NCI-H524 treated with DMSO at 0.1 percent for 48 hours (cell line): Measurements from ENCODE around the gene TLE1.

ENCODE experiments used
- DNase-seq: peaks from one replicate; lab custom pipeline; 2025; lab: John Stamatoyannopoulos, UW

The TLE1 gene

DNA sequence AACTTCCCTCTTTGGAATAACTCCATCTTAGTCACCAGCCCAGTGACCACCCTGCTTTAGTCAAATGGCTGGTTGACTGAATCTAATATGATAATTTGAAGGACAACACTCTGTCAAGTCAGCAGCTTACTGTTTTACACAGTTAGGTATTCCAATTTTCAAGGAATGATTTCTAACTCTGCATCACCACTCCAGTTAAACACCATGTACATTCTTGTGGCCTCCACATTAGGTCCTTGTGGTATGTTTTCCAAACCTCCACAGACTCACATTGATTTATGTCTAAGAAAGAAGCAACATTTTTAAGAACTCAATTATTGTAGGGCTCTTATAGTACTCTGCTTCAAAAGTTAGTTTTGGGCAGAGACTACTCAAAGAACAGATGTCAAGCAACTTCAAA lies 110.7 kb downstream of the TLE1 start:
- DNase-seq = no peak

GRCh38 chr9:81575956-81576355 lies 113.4 kb downstream of the TLE1 start:
- DNase-seq = no peak

DNA sequence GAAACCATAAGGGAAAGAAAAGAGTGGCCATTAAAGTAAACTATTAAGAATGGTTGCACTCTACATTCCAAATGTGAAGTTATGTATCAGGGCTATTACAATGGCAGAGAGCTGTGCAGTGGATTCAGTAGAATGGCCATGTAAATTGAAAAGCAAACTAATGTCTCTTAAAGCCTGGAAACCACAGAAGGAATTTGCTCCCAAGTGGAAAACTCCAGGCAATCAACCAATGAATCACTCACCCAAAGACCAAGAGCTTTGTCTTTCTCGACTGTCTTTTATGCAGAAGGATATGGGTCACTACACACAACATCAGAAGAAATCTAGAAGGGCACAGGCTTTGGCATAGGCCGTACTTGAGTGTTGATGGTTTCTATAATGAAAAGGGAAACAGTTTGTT lies 114.9 kb downstream of the TLE1 start:
- DNase-seq = no peak

- DNase-seq = no peak
Measured at GRCh38 chr9:81573415-81574321, 115.7 kb downstream of the TLE1 start.

DNA sequence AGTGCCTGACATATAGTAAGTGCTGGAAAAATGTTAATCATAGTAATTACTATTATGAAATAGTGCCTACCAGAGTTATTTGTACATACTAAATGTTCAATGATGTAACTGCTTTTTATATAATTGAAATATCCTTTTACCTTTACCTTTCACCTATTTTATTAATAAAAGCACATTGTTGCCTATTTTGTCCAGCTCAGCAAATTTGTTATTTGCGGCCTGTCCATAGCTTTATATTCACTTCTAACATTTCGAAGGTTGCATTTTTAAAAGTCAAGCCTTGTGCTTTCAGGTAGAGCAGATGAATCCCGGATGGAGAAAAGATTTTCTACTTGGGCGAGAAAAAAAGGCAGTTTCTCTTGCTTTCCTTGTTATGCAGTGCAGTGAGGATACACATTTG lies 119.3 kb downstream of the TLE1 start:
- no peak for DNase-seq

DNA sequence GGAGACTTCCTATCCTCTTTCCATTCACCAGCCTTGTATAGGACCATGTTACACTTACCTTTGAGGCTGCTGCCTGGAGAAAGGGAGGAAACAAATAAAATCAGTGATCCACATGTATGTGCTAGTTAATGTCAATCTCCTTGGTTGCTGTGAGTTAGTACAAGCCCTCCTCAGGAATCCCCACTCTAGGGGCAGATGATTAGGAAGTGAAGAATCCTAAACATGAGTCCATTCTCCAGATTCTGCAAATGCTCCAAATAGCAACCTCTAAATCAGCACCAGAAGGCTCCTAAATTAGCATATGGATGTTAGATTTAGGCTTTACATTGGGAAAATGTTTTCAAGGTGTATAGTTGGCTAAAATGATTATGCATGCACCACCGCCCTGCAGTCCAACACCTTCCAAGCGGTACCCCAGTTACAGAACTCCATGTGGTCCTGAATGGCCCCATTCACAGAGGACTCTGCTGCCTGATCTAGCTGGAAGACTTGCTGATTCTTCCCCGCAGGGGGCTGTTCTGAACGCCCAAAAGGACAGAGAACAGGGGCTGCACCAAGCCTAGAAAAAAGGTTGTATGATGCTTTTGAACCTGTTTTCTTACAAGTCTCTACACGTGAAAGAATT lies 123.2 kb downstream of the TLE1 start:
- DNase-seq = no peak

GRCh38 chr9:81565609-81566008 lies 123.7 kb downstream of the TLE1 start:
- DNase-seq = no peak

DNA sequence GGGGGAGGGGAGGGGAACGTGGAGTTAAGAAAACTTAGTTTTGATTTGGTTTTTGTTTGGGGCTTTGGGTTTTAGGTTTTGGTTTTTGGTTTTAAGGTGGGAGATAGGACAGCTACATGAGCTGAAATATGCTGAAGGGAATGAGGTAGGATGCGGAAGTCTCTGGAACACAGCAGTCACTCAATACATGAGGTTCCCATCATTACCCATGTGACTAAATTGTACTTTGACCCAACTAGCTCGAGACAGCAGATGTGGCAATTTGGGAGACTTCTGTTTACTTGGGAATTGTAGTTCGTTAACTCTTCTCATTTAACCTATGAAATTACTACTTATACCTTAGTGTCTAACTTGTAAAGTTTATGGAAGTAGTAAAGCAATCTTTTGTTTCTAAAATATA lies 124.2 kb downstream of the TLE1 start:
- DNase-seq = no peak

GRCh38 chr9:81564632-81565031 lies 124.7 kb downstream of the TLE1 start:
- DNase-seq = no peak

- no peak for DNase-seq
Measured at GRCh38 chr9:81563739-81564138, 125.6 kb downstream of the TLE1 start.

DNA sequence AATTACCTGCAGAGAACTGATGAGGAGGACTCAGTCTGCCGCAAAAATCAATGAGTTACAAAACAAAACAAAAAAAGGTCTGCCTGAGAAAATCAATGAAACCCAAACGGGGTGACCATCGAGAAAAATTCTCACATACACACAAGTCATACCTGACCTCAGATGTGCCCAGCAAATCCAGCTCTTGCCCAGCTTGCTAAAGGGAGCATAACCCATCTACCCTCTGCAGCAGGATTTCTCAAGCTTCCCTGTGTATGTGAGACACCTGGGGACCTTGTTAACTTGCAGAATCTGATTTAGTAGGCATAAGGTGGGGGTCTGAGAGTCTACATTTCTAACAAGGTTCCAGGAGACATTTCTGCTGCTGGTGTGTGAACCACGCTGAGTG lies 126.3 kb downstream of the TLE1 start:
- no peak for DNase-seq

- DNase-seq = no peak
Measured at GRCh38 chr9:81562231-81563019, 126.9 kb downstream of the TLE1 start.

DNA sequence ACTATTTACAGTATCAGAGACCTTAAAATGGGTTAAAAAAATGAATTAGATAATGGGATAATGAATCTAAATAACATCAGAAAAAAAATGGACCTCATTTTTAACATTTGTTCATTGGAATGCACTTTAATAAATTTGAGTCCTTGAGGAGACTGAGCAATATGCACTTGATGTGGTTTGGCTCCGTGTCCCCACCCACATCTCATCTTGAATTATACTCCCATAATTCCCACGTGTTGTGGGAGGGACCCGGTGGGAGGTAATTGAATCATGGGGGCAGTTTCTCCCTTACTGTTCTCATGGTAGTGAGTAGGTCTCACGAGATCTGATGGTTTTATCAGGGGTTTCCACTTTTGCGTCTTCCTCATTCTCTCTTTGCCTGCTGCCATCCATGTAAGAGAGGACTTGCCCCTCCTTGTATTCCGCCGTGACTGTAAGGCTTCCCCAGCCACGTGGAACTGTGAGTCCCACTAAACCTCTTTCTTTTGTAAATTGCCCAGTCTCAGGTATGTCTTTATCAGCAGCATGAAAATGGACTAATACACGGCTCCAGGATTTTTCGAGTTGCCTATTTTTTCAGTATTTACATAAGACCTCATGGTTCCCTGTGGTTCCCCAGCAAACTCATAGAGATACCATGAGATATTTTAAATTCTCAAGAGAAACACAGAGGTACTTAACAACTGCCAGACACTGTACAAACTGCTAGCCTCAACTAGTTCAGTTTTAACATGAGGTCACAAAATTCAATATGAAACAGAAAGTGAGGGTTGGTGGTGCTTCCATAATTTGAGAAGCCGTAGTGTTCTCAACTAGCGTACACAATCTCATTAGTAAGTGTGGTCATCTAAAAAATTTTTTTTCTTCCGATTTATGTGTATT lies 128.3 kb downstream of the TLE1 start:
- no peak for DNase-seq

- no peak for DNase-seq
Measured at GRCh38 chr9:81559709-81560108, 129.6 kb downstream of the TLE1 start.

DNA sequence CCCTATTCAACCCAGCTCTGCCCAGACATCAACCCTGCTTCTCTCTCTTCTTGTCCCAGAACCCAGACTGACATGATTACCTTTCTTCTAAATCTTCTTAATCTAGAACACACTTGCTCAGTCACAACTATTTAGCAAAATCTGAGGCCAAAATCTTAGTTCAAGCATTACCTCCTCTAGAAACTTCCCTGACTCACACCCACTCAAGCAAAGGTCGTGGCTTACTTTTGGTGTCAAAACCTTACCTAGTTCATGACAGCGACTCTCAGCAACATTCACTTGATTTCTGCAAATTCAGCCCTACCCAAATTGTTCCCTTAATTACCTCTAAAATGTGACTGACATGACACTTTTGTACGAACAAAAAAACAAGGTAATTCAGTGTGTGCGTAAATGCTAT lies 130.2 kb downstream of the TLE1 start:
- DNase-seq = no peak

GRCh38 chr9:81558091-81558830 lies 131.1 kb downstream of the TLE1 start:
- peak; percentile 81 for DNase-seq

GRCh38 chr9:81557452-81558090 lies 131.8 kb downstream of the TLE1 start:
- no peak for DNase-seq

DNA sequence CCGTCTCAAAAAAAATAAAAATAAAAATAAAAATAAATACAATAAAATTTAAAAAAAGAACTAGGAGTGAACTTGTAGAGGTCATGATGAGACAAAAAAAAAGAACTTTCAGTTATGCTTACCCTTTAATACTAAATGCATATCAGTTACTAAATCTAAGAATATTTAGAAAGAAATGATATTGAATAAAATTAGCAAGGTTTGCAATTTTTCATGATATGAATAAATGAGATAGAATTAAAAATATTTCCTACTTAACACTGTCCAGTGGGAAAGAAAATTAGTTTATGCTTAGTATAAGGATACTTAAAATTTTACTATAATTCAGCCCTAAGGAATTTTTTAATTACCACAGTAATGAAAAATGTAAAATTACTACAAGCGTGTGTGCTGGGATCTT lies 132.4 kb downstream of the TLE1 start:
- DNase-seq = no peak

DNA sequence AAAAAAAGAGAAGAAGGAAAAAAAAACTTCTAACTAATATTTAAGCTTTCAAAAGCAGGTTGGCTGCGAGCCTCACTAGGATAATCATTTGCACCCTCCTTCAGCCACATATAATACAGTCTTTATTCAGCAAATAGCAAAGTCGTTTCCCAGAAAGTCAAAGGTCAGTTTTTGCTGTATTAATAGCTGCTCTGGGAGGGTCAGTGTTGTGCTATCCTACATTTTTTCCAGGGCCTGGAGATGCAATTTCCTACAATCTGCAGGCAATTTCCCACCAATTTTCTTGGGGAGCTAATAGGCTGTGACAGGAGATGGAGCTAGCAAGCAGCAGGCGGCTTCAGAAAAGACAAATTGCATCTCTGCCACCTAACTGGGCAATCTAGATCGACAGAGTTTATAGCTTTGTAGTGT lies 136.8 kb downstream of the TLE1 start:
- DNase-seq = no peak

GRCh38 chr9:81550207-81550583 lies 139.2 kb downstream of the TLE1 start:
- DNase-seq = no peak
